GM18520 (cell line): ENCODE data around the gene ITPKC.

ENCODE experiments used
- ATAC-seq: cut with Tn5 transposase; IDR thresholded peaks from one replicate; pipeline ENCODE4 v1.9.1; 2021; ENCODE audit not compliant: unreplicated experiment

ITPKC gene

GRCh38 chr19:40716482-40717324, at the start of gene ITPKC, which contains the start of gene COQ8B:
Gene ITPKC (plus strand): TSS chr19:40717112. CDS start chr19:40717136, 24 bp downstream.
Gene COQ8B (minus strand): TSS chr19:40716886. CDS start chr19:40714632, 2,254 bp downstream.
- ATAC-seq, result peak; percentile 68

GRCh38 chr19:40667602-40668001, 49.3 kb upstream of the ITPKC start:
- no peak for ATAC-seq

- ATAC-seq, result no peak
These were observed 47.8 kb upstream of the ITPKC start for GRCh38 chr19:40668991-40669614.

- no peak for ATAC-seq
These were observed 45.5 kb upstream of the ITPKC start for GRCh38 chr19:40671404-40671803.

- ATAC-seq, result no peak
These were observed 44.9 kb upstream of the ITPKC start for GRCh38 chr19:40672038-40672437.

- ATAC-seq, result no peak
These were observed 44.2 kb upstream of the ITPKC start for GRCh38 chr19:40672573-40673299.

GRCh38 chr19:40673397-40673796, 43.5 kb upstream of the ITPKC start:
- ATAC-seq, result no peak

- ATAC-seq, result no peak
These were observed 42.6 kb upstream of the ITPKC start for GRCh38 chr19:40674291-40674690.

GRCh38 chr19:40677156-40677555, 39.8 kb upstream of the ITPKC start:
- no peak for ATAC-seq

GRCh38 chr19:40681039-40681438, 35.9 kb upstream of the ITPKC start:
- no peak for ATAC-seq

- ATAC-seq, result no peak
These were observed 34.4 kb upstream of the ITPKC start for GRCh38 chr19:40682431-40682964.

GRCh38 chr19:40683437-40683836, 33.5 kb upstream of the ITPKC start:
- no peak for ATAC-seq

GRCh38 chr19:40684280-40684679, 32.6 kb upstream of the ITPKC start:
- no peak for ATAC-seq

- no peak for ATAC-seq
These were observed 31.8 kb upstream of the ITPKC start for GRCh38 chr19:40685016-40685526.

GRCh38 chr19:40685563-40685962, 31.3 kb upstream of the ITPKC start:
- no peak for ATAC-seq

GRCh38 chr19:40686882-40687524, 29.9 kb upstream of the ITPKC start:
- no peak for ATAC-seq

GRCh38 chr19:40687525-40688016, 29.3 kb upstream of the ITPKC start:
- no peak for ATAC-seq

GRCh38 chr19:40688309-40688708, 28.6 kb upstream of the ITPKC start:
- no peak for ATAC-seq

GRCh38 chr19:40688987-40689338, 27.9 kb upstream of the ITPKC start:
- ATAC-seq, result no peak

- ATAC-seq, result no peak
These were observed 27.4 kb upstream of the ITPKC start for GRCh38 chr19:40689339-40690049.
